ENCODE results near the gene SEM1. TPM values are rescaled to one million over a fixed set of nuclear protein-coding genes. Genes with fewer than 3 reads are reported as not detected.

SEM1 gene
- total and polyA plus RNA-seq, 2 donors (not counting 3 experiments of a cell fraction or from before 2014, with no cell fraction given) = 16.7 to 81.6 TPM

DNA sequence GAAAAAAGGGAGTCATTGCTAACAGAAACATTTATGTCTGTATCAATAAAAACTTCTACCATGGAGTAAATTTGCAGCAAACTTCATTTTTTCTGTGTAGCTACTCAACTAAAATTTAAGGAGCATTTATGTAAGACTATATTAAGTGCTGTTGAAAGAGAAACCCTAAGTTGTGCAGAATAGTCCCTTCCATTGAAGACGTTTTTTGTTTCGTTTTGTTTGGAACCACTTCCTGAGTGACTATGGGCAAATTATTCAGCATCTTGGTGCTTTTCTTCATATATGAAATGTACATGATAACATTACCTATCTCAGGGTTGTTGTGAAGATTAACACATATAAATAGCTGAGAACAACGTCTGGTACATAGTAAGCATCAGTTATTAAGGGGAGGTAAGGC is 24.3 kb downstream of the SEM1 start:
- BruUV-seq (replicated peaks) = no TSS peak
- Histone ChIP-seq H3K27me3 (ENCODE audit: control insufficient read depth in 2 of 2, insufficient read depth in 2 of 2, low read length in 2 of 2) (no peaks in the 10 kb centered on the region), H3K4me3 (replicated peaks in 1 of 3; ENCODE audit: insufficient read depth in 1 of 3, low read depth in 1 of 3, low read length in 3 of 3) (no peak overlapping the region), H3K79me2 (ENCODE audit: control insufficient read depth, insufficient read depth, low read length) (peaks cover 3% of the 10 kb centered on the region), H3K4me2 (ENCODE audit: insufficient read depth, low read length) (no peak overlapping the region), H4K20me1 (replicated peaks; ENCODE audit: control insufficient read depth, extremely low read depth, insufficient read depth, low read length) (no peaks in the 10 kb centered on the region), H3K4me1 (ENCODE audit: control insufficient read depth, extremely low read depth, insufficient read depth, low read length) (no peaks in the 10 kb centered on the region), H2AFZ (ENCODE audit: low read depth, low read length) (no peak overlapping the region), H3K9ac (replicated peaks; ENCODE audit: extremely low read depth, insufficient read depth, low read length) (no peak overlapping the region), H3K9me1 (replicated peaks; ENCODE audit: control insufficient read depth, extremely low read depth, insufficient read depth, low read length) (no peaks in the 10 kb centered on the region), H3K27ac (ENCODE audit: insufficient read depth, low read depth, low read length) (no peak overlapping the region), H3K36me3 (ENCODE audit: control insufficient read depth in 2 of 2, extremely low read depth in 1 of 2, insufficient read depth in 2 of 2, low read length in 2 of 2) (no peaks in the 10 kb centered on the region), H3K9me3 (replicated peaks; ENCODE audit: control insufficient read depth, insufficient read depth, low read length) (no peaks in the 10 kb centered on the region)
- no peak for FAIRE-seq
- dilution Hi-C loops (cut with MboI; ENCODE audit: extremely low pct_ligation_motif_present, low sequenced_read_pairs) = no loop called here
- no peak for DNase-seq (ENCODE audit: low read depth, low spot score)
- ChIA-PET CTCF (interaction anchor here (1.2 to 1.3 kb wide), 2 partner anchors 10 to 24 kb away, joined by 4 read pairs; no protein-coding TSS in a partner anchor), POLR2A (no interaction called here)
- intact Hi-C loops (cut with micrococcal nuclease) = no loop called here
- TF ChIP-seq MYC (IDR thresholded peaks at IDR 0.05; ENCODE audit: low read depth, low read length) (no peak), GATA2 (IDR thresholded peaks at IDR 0.05; ENCODE audit: insufficient read depth, insufficient read length, low read depth, low read length) (no peak), POLR2AphosphoS5 (IDR thresholded peaks at IDR 0.05; ENCODE audit: insufficient read depth, low read depth, low read length) (no peak), CTCF (IDR thresholded peaks at IDR 0.05; ENCODE audit: extremely low read depth in 1 of 2, insufficient read depth in 1 of 2, low read depth in 1 of 2, low read length in 2 of 2) (no peak), EZH2 (IDR thresholded peaks at IDR 0.05; ENCODE audit: borderline replicate concordance, low read depth, low read length, severe bottlenecking) (no peak), JUN (IDR thresholded peaks at IDR 0.05; ENCODE audit: borderline replicate concordance, insufficient read depth, insufficient read length, low read depth) (no peak), POLR2A (IDR thresholded peaks at IDR 0.05; ENCODE audit: low read depth, low read length) (no peak), FOS (IDR thresholded peaks at IDR 0.05; ENCODE audit: borderline replicate concordance, insufficient read depth, low read length) (no peak)
- TF ChIP-seq, protein P1, sequence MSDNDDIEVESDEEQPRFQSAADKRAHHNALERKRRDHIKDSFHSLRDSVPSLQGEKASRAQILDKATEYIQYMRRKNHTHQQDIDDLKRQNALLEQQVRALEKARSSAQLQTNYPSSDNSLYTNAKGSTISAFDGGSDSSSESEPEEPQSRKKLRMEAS (IDR thresholded peaks at IDR 0.05; ENCODE audit: insufficient read depth, insufficient read length) = no peak
